Measurements from ENCODE around the gene PCAT7.

The PCAT7 gene

GRCh38 chr9:94593459-94594345 lies 38.8 kb downstream of the PCAT7 start, which contains the start of gene FBP2:
Gene FBP2, minus strand, starts transcription at chr9:94593824. Its CDS starts 98 bp downstream, at chr9:94593726.
- TF ChIP-seq, protein P1, sequence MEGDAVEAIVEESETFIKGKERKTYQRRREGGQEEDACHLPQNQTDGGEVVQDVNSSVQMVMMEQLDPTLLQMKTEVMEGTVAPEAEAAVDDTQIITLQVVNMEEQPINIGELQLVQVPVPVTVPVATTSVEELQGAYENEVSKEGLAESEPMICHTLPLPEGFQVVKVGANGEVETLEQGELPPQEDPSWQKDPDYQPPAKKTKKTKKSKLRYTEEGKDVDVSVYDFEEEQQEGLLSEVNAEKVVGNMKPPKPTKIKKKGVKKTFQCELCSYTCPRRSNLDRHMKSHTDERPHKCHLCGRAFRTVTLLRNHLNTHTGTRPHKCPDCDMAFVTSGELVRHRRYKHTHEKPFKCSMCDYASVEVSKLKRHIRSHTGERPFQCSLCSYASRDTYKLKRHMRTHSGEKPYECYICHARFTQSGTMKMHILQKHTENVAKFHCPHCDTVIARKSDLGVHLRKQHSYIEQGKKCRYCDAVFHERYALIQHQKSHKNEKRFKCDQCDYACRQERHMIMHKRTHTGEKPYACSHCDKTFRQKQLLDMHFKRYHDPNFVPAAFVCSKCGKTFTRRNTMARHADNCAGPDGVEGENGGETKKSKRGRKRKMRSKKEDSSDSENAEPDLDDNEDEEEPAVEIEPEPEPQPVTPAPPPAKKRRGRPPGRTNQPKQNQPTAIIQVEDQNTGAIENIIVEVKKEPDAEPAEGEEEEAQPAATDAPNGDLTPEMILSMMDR (IDR thresholded peaks at IDR 0.05; ENCODE audit: low read depth, low read length), result no peak
- DNase-seq (ENCODE audit: extremely low read depth, low read depth), result no peak

DNA sequence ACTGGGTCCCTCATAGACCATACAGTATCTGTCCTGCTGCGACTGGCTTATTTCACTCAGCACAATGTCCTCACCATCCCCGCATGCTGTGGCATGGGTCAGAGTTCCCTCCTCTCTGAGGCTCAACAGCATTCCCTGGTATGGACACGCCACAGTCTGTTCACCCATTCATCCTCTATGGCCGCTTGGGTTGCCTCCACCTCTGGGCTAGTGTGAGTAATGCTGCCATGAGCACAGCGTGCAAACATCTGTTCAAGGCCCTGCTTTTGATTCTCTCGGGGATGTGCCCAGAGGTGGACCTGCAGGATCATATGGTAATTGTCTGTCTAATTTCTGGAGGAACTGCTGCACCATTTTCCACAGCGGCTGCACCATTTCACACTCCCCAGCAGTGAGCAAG lies 44.2 kb downstream of the PCAT7 start:
- TF ChIP-seq, protein P1 (IDR thresholded peaks at IDR 0.05; ENCODE audit: low read depth, low read length), result no peak
- no peak for DNase-seq (ENCODE audit: extremely low read depth, low read depth)

GRCh38 chr9:94600258-94600657 lies 45.4 kb downstream of the PCAT7 start:
- TF ChIP-seq, protein P1 (IDR thresholded peaks at IDR 0.05; ENCODE audit: low read depth, low read length), result no peak

DNA sequence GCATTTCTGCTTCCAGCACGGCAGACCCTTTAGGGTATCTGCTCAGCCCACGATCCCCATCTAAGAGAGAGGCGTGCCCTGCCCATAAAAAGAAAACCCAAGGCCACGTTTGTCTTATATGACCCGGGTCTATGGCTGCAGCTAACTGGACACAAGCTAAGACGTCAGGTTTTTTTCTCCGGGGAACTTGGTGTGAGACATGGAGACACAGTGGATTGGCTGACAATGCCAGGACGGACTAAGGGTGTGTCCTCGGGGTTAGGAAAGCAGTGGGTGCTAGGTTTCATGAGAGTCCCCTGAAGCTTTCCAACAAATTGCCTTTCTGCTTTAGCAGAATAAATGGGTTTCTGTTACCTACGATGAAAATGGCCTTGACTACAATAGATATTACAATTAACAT lies 45.8 kb downstream of the PCAT7 start:
- no peak for DNase-seq (ENCODE audit: extremely low read depth, low read depth)
- TF ChIP-seq, protein P1 (IDR thresholded peaks at IDR 0.05; ENCODE audit: low read depth, low read length), result no peak

More at GRCh38 chr9:94600258-94600657, 45.4 kb downstream of the PCAT7 start:
- DNase-seq (ENCODE audit: extremely low read depth, low read depth), result no peak

GRCh38 chr9:94602666-94603065 lies 47.8 kb downstream of the PCAT7 start:
- TF ChIP-seq, protein P1 (IDR thresholded peaks at IDR 0.05; ENCODE audit: low read depth, low read length), result no peak
- no peak for DNase-seq (ENCODE audit: extremely low read depth, low read depth)

DNA sequence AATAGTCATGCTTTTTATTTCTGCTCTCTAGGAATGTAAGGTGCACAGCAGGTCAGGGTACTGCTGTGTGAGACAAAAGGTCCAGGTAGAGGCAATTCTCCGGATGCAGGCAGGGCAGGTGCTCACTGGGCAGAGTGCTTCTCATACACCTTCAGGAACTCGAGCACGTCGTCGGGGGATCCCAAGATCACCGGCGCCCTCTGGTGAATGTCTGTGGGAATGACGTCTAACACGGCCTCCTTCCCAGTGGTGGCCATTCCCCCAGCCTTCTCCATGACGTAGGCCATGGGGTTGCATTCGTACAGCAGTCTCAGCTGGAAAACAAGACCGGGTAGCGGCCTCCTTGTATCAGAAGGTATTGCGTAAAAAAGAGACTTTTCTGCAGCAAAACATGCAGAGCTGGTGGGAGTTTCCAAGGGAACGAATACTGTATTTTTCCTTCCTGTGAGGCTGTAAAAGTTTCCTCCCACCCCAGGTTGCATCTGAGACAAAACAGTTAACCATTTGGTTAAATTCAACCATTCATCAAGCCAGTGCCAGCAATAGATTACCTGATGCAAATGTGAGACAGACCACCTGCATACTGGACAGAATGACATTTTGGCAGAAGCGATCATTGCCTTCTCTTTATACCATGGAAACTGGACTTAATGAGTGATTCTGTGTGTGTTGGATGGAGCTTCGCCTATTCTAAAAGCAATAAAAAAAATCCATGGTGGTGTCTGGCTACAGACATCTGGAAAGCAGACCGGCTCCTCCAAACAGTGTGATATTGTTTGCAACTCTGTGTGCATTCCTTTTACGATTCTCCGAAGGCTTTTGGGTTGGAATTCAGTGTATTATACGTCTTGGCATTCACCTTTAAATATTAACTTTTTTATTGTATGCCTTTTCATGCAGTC lies 48.6 kb downstream of the PCAT7 start:
- DNase-seq (ENCODE audit: extremely low read depth, low read depth), result no peak
- TF ChIP-seq, protein P1 (IDR thresholded peaks at IDR 0.05; ENCODE audit: low read depth, low read length), result peak; percentile 56

All from AG09319 (cell line).